ENCODE results near the gene CCSER2. TPM values are rescaled to one million over a fixed set of nuclear protein-coding genes. Genes with fewer than 3 reads are reported as not detected.

CCSER2 gene
- polyA plus RNA-seq, 2 of the 4 experiments (the other 2 are of a cell fraction): 9.2 to 28.2 TPM

DNA sequence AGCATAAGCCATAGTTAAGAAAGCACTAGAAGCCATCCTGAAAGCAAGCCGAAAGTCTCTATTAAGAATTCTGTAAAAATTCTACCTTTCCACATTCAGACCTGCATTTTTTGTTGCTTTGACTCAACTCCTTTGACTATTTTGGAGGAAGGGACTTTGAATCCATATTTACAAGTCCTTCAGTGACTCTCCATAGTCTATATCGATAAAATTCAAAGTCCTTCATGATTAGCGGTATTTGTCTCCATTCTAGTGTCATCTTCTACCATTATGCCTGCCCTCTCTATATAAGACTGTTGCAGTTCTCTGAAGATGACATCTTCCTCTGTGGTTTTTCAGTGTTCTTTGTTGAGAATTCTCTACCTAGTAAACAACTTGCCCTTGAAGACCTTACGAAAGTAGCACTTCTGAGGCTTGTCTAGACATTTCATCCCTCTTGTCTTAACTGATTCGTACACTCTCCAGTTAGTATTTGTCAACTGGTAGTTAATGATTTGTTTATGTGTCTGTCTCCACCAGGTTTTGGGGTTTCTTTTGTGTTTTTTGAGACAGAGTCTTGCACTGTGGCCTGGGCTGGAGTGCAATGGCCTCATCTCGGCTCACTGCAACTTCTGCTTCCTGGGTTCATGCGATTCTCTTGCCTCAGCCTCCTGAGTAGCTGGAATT is 1.7 kb downstream of the CCSER2 start:
- H3K9me3 ChIP-seq: no peaks in the 10 kb centered on the region
- ATAC-seq (no peak), DNase-seq (ENCODE audit: low read depth in 1 of 2, low spot score in 1 of 2) (no peak), FAIRE-seq (no peak)
- peaks cover 23% of the 10 kb centered on the region for H3K4me1 ChIP-seq
- 85% methylated on average over 7 of the region's 7 CpGs for WGBS (ENCODE audit: missing lambda C conversion rate)
- H3K27ac ChIP-seq: no peak overlapping the region
- ChIA-PET POLR2A (no interaction called here), CTCF (interaction anchor here (0.9 to 1.0 kb wide), 2 partner anchors 22 to 207 kb away, joined by 3 read pairs; no protein-coding TSS in a partner anchor)
- TF ChIP-seq, protein P1, sequence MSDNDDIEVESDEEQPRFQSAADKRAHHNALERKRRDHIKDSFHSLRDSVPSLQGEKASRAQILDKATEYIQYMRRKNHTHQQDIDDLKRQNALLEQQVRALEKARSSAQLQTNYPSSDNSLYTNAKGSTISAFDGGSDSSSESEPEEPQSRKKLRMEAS (IDR thresholded peaks at IDR 0.05): no peak
- TF ChIP-seq TP53 (CRISPR knock-in tag; IDR thresholded peaks at IDR 0.05) (no peak), EHF (CRISPR knock-in tag; IDR thresholded peaks at IDR 0.05) (no peak), FOXS1 (CRISPR knock-in tag; IDR thresholded peaks at IDR 0.05) (no peak), EHMT2 (IDR thresholded peaks at IDR 0.05; ENCODE audit: low read depth) (no peak), EP300 (IDR thresholded peaks at IDR 0.05) (no peak), GATA3 (IDR thresholded peaks at IDR 0.05; ENCODE audit: borderline replicate concordance) (no peak), NFE2L2 (conservative IDR thresholded peaks at IDR 0.05; ENCODE audit: low read length) (no peak), SREBF2 (IDR thresholded peaks at IDR 0.05) (no peak), RARB (CRISPR knock-in tag; IDR thresholded peaks at IDR 0.05) (no peak), HDAC2 (IDR thresholded peaks at IDR 0.05) (no peak), PHF8 (IDR thresholded peaks at IDR 0.05; ENCODE audit: borderline replicate concordance, low read depth) (no peak), BHLHE40 (IDR thresholded peaks at IDR 0.05; ENCODE audit: low read depth, low read length) (no peak), NR3C1 (IDR thresholded peaks at IDR 0.05) (no peak)
- TF ChIP-seq, protein P2, sequence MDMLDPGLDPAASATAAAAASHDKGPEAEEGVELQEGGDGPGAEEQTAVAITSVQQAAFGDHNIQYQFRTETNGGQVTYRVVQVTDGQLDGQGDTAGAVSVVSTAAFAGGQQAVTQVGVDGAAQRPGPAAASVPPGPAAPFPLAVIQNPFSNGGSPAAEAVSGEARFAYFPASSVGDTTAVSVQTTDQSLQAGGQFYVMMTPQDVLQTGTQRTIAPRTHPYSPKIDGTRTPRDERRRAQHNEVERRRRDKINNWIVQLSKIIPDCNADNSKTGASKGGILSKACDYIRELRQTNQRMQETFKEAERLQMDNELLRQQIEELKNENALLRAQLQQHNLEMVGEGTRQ (IDR thresholded peaks at IDR 0.05): no peak
- TF ChIP-seq, protein P3, sequence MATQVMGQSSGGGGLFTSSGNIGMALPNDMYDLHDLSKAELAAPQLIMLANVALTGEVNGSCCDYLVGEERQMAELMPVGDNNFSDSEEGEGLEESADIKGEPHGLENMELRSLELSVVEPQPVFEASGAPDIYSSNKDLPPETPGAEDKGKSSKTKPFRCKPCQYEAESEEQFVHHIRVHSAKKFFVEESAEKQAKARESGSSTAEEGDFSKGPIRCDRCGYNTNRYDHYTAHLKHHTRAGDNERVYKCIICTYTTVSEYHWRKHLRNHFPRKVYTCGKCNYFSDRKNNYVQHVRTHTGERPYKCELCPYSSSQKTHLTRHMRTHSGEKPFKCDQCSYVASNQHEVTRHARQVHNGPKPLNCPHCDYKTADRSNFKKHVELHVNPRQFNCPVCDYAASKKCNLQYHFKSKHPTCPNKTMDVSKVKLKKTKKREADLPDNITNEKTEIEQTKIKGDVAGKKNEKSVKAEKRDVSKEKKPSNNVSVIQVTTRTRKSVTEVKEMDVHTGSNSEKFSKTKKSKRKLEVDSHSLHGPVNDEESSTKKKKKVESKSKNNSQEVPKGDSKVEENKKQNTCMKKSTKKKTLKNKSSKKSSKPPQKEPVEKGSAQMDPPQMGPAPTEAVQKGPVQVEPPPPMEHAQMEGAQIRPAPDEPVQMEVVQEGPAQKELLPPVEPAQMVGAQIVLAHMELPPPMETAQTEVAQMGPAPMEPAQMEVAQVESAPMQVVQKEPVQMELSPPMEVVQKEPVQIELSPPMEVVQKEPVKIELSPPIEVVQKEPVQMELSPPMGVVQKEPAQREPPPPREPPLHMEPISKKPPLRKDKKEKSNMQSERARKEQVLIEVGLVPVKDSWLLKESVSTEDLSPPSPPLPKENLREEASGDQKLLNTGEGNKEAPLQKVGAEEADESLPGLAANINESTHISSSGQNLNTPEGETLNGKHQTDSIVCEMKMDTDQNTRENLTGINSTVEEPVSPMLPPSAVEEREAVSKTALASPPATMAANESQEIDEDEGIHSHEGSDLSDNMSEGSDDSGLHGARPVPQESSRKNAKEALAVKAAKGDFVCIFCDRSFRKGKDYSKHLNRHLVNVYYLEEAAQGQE (IDR thresholded peaks at IDR 0.05): no peak
- TF ChIP-seq, protein P4, sequence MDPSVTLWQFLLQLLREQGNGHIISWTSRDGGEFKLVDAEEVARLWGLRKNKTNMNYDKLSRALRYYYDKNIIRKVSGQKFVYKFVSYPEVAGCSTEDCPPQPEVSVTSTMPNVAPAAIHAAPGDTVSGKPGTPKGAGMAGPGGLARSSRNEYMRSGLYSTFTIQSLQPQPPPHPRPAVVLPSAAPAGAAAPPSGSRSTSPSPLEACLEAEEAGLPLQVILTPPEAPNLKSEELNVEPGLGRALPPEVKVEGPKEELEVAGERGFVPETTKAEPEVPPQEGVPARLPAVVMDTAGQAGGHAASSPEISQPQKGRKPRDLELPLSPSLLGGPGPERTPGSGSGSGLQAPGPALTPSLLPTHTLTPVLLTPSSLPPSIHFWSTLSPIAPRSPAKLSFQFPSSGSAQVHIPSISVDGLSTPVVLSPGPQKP (IDR thresholded peaks at IDR 0.05; ENCODE audit: low read depth, low read length): no peak
- TF ChIP-seq, protein P5, sequence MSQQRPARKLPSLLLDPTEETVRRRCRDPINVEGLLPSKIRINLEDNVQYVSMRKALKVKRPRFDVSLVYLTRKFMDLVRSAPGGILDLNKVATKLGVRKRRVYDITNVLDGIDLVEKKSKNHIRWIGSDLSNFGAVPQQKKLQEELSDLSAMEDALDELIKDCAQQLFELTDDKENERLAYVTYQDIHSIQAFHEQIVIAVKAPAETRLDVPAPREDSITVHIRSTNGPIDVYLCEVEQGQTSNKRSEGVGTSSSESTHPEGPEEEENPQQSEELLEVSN (IDR thresholded peaks at IDR 0.05; ENCODE audit: borderline replicate concordance, low read depth): no peak
- TF ChIP-seq, protein P6, sequence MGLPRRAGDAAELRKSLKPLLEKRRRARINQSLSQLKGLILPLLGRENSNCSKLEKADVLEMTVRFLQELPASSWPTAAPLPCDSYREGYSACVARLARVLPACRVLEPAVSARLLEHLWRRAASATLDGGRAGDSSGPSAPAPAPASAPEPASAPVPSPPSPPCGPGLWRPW (IDR thresholded peaks at IDR 0.05): no peak
- no peak overlapping the region for H3K4me3 ChIP-seq
- peak overlapping the region; percentile 78 for H3K4me2 ChIP-seq

DNA sequence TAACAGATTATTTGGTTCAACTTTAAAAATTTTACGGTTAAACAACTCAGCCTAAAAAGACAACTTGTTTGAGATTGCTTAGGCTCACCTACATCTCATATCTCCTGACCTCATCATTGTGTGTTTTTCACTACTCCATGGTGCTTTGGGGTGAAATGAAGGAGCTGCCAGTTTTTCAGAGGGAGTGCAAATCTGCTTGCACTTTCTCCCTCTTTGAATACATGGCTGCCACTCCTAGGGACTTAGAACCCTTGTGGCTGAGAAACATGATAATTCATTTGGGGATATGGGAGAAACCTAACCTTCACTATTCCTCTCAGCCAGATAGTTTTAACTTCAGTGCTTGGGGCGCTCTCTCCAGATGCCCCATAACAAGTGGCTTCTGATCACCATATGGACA is 2.7 kb downstream of the CCSER2 start:
- 0 out of 3 replicates have a peak overlapping the region, but pooled peaks have one; percentile 11 for H3K4me2 ChIP-seq
- CTCF ChIA-PET: no interaction called here
- TF ChIP-seq, protein P3 (IDR thresholded peaks at IDR 0.05): no peak
- TF ChIP-seq ZC3H11A (IDR thresholded peaks at IDR 0.05) (no peak), EHF (CRISPR knock-in tag; IDR thresholded peaks at IDR 0.05) (no peak), FOSL2 (IDR thresholded peaks at IDR 0.05) (no peak), FOSL2 (CRISPR knock-in tag; IDR thresholded peaks at IDR 0.05) (no peak), GATA3 (IDR thresholded peaks at IDR 0.05; ENCODE audit: borderline replicate concordance) (no peak), MAZ (IDR thresholded peaks at IDR 0.05; ENCODE audit: borderline replicate concordance, low read depth, low read length) (no peak), MYC (IDR thresholded peaks at IDR 0.05; ENCODE audit: borderline replicate concordance, low read length) (no peak), FOXS1 (CRISPR knock-in tag; IDR thresholded peaks at IDR 0.05) (no peak), NPAS2 (CRISPR knock-in tag; IDR thresholded peaks at IDR 0.05; ENCODE audit: borderline replicate concordance) (no peak), RAD21 (conservative IDR thresholded peaks at IDR 0.05 in 1 of 2, IDR thresholded peaks at IDR 0.05 in 1 of 2) (no peak)
- ATAC-seq: no peak
- peaks cover 24% of the 10 kb centered on the region for H3K4me1 ChIP-seq
- POLR2A ChIA-PET: no interaction called here
- H3K4me3 ChIP-seq: no peak overlapping the region
- FAIRE-seq: no peak
- WGBS (ENCODE audit: missing lambda C conversion rate): 91% methylated on average over 2 of the region's 2 CpGs
- no peaks in the 10 kb centered on the region for H3K9me3 ChIP-seq
- no peak for DNase-seq (ENCODE audit: low read depth in 1 of 2, low spot score in 1 of 2)
- no peak overlapping the region for H3K27ac ChIP-seq

Data from A549 (cell line).